ACHN (cell line): ENCODE results near the gene UBE3D.
"Not testable (repeated sequence)": the region's sequence is repeated elsewhere in the genome, so short reads cannot be mapped to it uniquely, and the experiment has no call there.

Experiments
- DNase-seq: peaks from one replicate; pipeline ENCODE4 v3.0.0-alpha.2; 2015
- in situ Hi-C: cut with HindIII; loops from 2 replicates; pipeline ENCODE4 v1.10.0; 2017; ENCODE audit warnings: low sequenced_read_pairs, low pct_ligation_motif_present, low pct_unique_long_range_greater_than_20kb

UBE3D gene

DNA sequence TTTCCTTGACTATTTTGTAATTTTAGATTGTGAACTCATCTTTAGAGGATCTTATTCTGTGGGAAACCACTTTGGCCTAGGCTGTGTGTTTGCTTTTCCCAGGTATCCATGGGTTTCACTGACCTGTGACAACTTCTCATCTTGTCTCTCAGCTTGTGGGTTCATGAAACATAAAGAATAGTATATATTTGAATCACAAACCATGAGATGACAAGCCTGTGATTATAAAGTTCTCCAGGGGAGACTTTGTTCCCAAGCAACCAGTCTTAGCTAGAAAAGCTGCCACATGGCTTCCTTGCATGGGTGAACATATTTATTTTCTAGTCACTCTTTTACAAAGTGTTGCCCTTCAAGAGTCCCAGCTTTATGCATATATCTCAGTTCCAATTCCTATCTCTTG, 201.9 kb downstream of the UBE3D start:
- in situ Hi-C loops, result no loop called here
- DNase-seq, result no peak

DNA sequence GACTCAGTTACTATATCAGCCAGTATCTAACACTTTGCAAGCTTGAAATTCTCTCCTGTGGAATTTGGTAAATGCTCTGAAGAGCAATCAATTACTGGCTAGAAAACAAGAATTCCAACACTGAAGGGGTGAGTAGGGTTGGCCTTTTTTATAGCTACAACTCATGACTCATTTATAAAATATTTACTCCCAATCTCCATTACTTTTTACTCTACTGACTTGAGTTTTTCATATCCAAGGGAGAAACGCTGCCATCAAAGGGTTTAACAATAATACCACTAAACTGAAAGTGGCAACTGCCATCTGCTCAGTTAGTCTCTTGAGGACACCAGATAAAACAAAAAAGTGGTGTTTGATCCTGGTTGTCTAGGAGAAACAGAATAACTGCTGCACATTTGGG, 203.1 kb downstream of the UBE3D start:
- DNase-seq, result peak; percentile 84
- in situ Hi-C loops, result no loop called here

- in situ Hi-C loops, result no loop called here
- no peak for DNase-seq
These were observed 204.5 kb downstream of the UBE3D start for GRCh38 chr6:82861121-82861520.

GRCh38 chr6:82856077-82856476, 209.6 kb downstream of the UBE3D start:
- DNase-seq, in situ Hi-C loops: not testable (repeated sequence)

DNA sequence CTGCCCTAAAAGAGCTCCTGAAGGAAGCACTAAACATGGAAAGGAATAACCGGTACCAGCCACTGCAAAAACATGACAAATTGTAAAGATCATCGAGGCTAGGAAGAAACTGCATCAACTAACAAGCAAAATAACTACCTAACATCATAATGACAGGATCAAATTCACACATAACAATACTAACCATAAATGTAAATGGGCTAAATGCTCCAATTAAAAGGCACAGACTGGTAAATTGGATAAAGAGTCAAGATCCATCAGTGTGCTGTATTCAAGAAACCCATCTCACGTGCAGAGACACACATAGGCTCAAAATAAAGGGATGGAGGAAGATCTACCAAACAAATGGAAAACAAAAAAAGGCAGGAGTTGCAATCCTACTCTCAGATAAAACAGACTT, 212.7 kb downstream of the UBE3D start:
- DNase-seq, in situ Hi-C loops: not testable (repeated sequence)

GRCh38 chr6:82843291-82843885, 222.3 kb downstream of the UBE3D start:
- DNase-seq, result peak; percentile 39
- in situ Hi-C loops, result no loop called here

DNA sequence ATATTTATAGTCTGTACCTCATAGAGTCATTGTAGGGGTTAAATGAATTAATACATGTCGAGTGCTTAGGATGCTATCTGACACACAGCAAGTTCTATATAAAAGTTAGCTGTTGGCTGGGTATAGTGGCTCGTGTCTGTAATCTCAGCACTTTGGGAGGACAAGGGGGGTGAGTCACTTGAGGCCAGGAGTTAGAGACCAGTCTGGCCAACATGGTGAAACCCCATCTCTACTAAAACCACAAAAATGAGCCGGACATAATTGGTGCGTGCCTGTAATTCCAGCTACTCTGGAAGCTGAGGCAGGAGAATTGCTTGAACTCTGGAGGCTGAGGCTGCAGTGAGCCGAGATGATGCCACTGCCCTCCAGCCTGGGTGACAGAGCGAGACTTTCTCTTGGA, 222.9 kb downstream of the UBE3D start:
- in situ Hi-C loops, result no loop called here

More for the DNA sequence above, 222.9 kb downstream of the UBE3D start:
- DNase-seq, result peak; percentile 82
